GM18505 (cell line): ENCODE results near the gene FOCAD.

Experiments used
- ATAC-seq: cut with Tn5 transposase; IDR thresholded peaks from one replicate; pipeline ENCODE4 v1.9.1; 2021; ENCODE audit not compliant: unreplicated experiment
- POLR2A ChIP-seq: IDR thresholded peaks from 4 replicates; pipeline ENCODE4 v1.6.1; 2011; ENCODE audit warnings: borderline replicate concordance; ENCODE audit not compliant: insufficient read depth, insufficient read length; ENCODE audit errors: extremely low read depth

FOCAD gene

GRCh38 chr9:20980832-20981455, 296.9 kb downstream of the FOCAD start:
- ATAC-seq, result peak; percentile 80
- no peak for TF ChIP-seq POLR2A

DNA sequence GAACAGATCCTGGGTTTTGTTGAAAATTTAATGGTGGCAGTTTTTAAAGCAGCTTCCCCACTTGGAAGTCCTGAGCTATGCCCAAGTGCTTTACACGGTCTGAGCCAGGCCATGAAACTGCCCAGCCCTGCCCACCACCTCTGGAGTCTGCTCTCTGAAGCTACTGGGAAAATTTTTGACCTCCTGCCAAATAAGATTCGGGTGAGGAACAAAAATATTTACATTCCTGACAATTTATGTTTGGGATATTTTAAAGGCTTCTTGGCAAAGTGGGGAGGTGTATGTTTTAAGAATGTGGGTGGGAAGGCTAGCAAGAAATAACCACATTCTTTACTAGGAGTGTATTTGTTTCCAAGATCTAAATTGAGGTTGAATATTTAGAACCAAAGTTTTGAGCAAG, 297.4 kb downstream of the FOCAD start:
- ATAC-seq, result no peak
- TF ChIP-seq POLR2A, result no peak

DNA sequence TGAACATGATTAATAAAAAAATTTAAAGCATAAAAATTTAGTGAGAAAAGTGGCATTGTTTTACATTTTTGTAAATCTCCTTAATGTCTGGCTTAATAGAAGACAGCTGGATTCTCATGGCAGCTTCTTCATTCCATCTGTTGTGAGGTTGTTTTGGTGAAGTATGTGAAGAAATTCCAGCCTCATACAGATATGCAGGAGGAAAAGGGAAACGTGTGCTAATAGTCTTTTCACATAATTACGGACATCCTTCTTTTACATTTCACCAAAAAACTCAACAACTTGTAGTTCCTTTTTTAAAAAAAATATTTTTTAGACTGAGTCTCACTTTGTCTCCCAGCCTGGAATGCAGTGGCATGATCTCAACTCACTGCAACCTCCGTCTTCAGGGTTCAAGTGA, 300.4 kb downstream of the FOCAD start:
- ATAC-seq, result no peak

DNA sequence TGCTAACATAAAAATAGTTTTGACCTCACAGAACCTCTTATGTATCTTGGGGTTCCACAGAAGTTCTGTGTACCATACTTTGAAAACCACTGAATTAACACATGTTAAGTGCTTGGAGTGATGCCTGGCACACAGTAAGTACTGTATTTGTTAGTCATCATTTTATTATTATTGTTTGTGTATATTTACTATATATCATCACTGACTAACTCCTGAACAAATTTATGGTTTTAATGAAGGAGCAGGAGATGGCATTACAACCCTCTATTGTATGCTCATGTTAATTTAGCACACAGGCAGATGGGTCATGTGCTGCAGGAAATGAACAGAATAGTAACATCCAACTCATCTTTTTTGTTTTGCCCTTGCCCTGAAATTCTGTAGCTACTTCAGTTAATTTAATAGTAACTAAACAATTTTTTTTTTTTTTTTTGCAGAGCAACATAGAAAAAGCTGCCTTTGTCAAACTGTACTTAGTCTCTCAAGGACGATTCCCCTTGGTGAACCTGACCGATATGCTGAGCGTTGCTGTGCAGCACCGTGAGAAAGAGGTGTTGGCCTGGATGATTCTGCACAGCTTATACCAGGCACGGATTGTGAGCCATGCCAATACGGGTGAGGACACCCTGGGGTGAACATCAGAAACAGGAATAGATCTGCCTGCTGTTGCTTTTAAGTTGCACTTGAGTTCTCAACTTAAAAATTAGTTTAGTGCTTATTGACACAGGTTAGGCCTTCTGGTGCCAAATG, 302.0 kb downstream of the FOCAD start:
- ATAC-seq, result no peak
- TF ChIP-seq POLR2A, result no peak

More for the DNA sequence above, 300.4 kb downstream of the FOCAD start:
- TF ChIP-seq POLR2A, result no peak

- ATAC-seq, result no peak
- no peak for TF ChIP-seq POLR2A
Observed at GRCh38 chr9:20987521-20987920, 303.5 kb downstream of the FOCAD start.

- no peak for ATAC-seq
- no peak for TF ChIP-seq POLR2A
Observed at GRCh38 chr9:20988061-20988460, 304.0 kb downstream of the FOCAD start.

- TF ChIP-seq POLR2A, result no peak
- ATAC-seq, result no peak
Observed at GRCh38 chr9:20988671-20989315, 304.7 kb downstream of the FOCAD start.

GRCh38 chr9:20989923-20990341, 305.9 kb downstream of the FOCAD start:
- TF ChIP-seq POLR2A, result no peak
- ATAC-seq, result no peak

DNA sequence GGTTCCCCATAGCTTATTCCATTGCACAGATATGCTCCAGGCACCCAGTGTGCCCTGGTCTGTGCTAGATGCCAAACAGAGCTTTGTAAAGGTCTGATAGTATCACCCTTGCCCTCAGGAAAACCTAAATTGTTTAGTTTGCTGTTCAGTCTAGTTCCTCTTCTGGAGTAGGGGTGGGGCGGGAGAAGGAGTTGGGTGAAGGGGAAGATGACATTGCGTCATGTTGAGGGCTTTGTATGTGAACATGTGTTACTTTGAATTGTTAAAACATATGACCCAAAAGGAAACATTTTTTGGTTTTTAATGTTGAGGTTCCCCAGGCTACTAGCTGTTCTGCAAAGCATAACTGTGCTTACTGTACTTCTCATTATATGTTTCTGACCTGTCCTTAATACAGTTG, 306.8 kb downstream of the FOCAD start:
- no peak for TF ChIP-seq POLR2A

GRCh38 chr9:20994486-20994885, 310.4 kb downstream of the FOCAD start:
- ATAC-seq, result no peak
- TF ChIP-seq POLR2A, result no peak

More for the DNA sequence above, 306.8 kb downstream of the FOCAD start:
- ATAC-seq, result no peak

GRCh38 chr9:20995616-20996015, 311.6 kb downstream of the FOCAD start:
- no peak for TF ChIP-seq POLR2A
- no peak for ATAC-seq

GRCh38 chr9:20996809-20997208, 312.8 kb downstream of the FOCAD start:
- TF ChIP-seq POLR2A, result no peak
- ATAC-seq, result no peak

DNA sequence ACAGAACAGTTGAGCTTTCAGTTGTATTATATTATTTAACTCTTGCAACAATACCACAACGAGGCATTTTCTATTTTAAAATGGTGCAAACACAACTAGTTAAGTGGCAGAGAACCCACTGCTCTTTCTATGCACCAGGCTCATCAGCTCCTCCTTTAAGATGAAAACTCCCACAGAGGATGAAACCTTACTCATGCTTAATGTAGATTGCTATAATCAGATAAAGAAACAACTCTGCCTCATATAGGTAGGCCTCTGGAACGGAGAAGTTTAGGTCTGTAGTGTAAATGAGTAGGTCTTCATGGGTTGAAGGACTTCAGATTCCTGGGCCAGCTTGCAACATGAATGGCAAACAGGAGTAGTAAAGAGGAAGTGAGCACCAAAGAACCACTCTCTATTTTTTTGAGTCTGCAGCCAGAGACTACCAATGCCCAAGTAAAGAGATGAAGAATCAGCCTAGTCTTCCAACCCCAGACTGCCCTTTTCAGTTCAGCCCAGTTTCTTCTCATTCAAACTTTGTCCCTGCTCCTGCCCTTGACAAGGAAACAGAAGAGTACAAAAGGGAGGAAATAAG, 313.5 kb downstream of the FOCAD start:
- ATAC-seq, result peak; percentile 83
- no peak for TF ChIP-seq POLR2A
